ENCODE measurements around the gene THAP5.

DNA sequence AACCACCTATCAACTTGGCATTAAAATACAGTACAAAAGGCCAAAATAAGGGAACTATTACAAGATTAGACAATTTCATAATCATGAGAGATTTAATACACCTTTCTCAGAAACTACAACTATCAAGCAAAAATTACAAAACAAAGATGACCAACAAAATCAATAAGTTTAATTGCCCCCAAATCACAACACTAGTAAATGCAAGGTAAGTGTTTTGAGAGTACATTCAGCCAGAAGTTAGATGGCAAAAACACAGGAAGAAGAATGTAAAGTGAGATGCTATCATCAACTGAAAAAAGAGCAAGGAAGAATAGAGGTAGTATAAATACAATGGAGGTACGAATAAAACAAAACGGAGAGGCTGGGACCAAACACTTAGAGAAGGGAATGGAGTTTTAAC, 46.7 kb downstream of the THAP5 start:
- TF ChIP-seq EZH2 (IDR thresholded peaks at IDR 0.05) (no peak), POLR2AphosphoS5 (IDR thresholded peaks at IDR 0.05; ENCODE audit: borderline replicate concordance, low read depth, low read length) (no peak)

Measured in SK-N-MC (cell line).